Measurements from ENCODE around the gene DCLRE1C.

DNA sequence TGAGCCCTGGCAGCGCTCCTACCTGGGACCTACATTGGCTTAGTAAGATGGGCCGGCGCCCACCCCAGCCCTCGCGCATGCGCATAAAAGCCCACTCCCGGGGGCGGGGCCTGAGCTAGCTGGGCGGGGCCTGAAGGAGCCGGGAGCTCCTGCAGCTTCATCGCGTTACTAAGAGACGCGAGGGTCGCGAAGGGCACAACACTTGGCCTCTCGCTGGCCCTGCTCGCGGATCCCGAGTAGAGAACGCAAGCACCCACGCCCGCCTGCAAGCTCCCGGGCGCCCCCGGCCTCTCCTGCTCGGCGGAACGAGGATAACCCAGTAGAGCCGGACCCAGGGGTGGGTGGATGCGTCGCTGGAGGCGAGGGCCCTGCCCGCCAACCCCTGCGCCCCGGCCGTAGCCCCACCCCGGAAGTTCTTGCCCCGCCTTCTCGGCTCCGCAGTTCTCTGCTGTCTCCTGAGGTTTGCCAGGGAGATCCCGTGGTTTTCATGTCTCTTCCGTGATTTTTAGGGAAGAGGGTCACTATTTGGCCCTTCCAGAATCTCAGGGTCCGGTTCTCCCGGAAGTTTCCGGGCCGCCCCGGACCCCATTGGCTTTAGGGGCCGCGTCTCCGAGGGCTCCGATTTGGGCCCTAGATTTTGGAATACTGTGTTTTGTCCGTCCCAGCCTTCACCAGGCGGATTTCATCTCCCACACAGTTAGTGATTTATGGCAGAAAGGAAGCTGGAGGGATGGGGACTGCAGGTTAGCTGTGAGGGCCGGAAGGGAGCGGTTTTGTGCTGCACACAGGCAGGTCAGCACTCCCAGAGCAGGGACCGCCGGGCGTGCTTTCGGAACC lies 5.5 kb upstream of the DCLRE1C start, which contains the start of gene MEIG1:
- no peak for TF ChIP-seq CTCF (IDR thresholded peaks at IDR 0.05; ENCODE audit: poor library complexity, severe bottlenecking)
- TF ChIP-seq, protein P1, sequence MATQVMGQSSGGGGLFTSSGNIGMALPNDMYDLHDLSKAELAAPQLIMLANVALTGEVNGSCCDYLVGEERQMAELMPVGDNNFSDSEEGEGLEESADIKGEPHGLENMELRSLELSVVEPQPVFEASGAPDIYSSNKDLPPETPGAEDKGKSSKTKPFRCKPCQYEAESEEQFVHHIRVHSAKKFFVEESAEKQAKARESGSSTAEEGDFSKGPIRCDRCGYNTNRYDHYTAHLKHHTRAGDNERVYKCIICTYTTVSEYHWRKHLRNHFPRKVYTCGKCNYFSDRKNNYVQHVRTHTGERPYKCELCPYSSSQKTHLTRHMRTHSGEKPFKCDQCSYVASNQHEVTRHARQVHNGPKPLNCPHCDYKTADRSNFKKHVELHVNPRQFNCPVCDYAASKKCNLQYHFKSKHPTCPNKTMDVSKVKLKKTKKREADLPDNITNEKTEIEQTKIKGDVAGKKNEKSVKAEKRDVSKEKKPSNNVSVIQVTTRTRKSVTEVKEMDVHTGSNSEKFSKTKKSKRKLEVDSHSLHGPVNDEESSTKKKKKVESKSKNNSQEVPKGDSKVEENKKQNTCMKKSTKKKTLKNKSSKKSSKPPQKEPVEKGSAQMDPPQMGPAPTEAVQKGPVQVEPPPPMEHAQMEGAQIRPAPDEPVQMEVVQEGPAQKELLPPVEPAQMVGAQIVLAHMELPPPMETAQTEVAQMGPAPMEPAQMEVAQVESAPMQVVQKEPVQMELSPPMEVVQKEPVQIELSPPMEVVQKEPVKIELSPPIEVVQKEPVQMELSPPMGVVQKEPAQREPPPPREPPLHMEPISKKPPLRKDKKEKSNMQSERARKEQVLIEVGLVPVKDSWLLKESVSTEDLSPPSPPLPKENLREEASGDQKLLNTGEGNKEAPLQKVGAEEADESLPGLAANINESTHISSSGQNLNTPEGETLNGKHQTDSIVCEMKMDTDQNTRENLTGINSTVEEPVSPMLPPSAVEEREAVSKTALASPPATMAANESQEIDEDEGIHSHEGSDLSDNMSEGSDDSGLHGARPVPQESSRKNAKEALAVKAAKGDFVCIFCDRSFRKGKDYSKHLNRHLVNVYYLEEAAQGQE (IDR thresholded peaks at IDR 0.05; ENCODE audit: borderline replicate concordance) = peak; percentile 72
- peak; percentile 82 for TF ChIP-seq TAF1 (IDR thresholded peaks at IDR 0.05; ENCODE audit: low read depth)
- TF ChIP-seq EZH2 (IDR thresholded peaks at IDR 0.05; ENCODE audit: borderline replicate concordance, insufficient read depth, low read length, poor library complexity, severe bottlenecking) = no peak
- peak; percentile 34 for TF ChIP-seq EP300 (conservative IDR thresholded peaks at IDR 0.05; ENCODE audit: poor library complexity, severe bottlenecking)
- TF ChIP-seq RAD21 (conservative IDR thresholded peaks at IDR 0.05) = peak; percentile 44
- TF ChIP-seq POLR2AphosphoS5 (IDR thresholded peaks at IDR 0.05) = peak; percentile 86
- TF ChIP-seq SMC3 (conservative IDR thresholded peaks at IDR 0.05; ENCODE audit: poor library complexity) = peak; percentile 26

Measured in neural cell (in vitro differentiated cells).